Vagina (tissue), 2 donors: ENCODE data around the gene TRMT10B. TPM values are rescaled to one million over a fixed set of nuclear protein-coding genes. Genes with fewer than 3 reads are reported as not detected.
A peak's percentile ranks its signal among the peaks of the same experiment; 100 is the strongest.

ENCODE experiments used
- DNase-seq, 2 donors: peaks; one replicate each; pipeline ENCODE4 v3.0.0-alpha.2; 2017; ENCODE audit errors: extremely low spot score in 2 of 2
- H3K27ac ChIP-seq: fragments of 200-600 bp; sonication (generic); one replicate; pipeline ENCODE4 v1.5.1; 2019
- H3K27me3 ChIP-seq: fragments of 200-600 bp; sonication (generic); one replicate; pipeline ENCODE4 v1.5.1; 2019
- H3K36me3 ChIP-seq, 2 donors: fragments of 200-600 bp; sonication (generic); one replicate each; pipeline ENCODE4 v1.5.1; 2017 to 2019
- H3K4me1 ChIP-seq: fragments of 200-600 bp; sonication (generic); one replicate; pipeline ENCODE4 v1.5.1; 2019
- H3K4me3 ChIP-seq, 2 donors: fragments of 200-600 bp; sonication (generic); 1 replicate in 1 of 2; 2 replicates in 1 of 2; pipeline ENCODE4 v1.5.1; 2016 to 2019
- H3K9me3 ChIP-seq: fragments of 200-600 bp; sonication (generic); one replicate; pipeline ENCODE4 v1.5.1; 2019
- POLR2A ChIP-seq, 2 donors: fragments of 450-650 bp; IDR thresholded peaks; one replicate each; pipeline ENCODE4 v1.6.1; 2017; ENCODE audit warnings: antibody characterized with exemption in 2 of 2, mild to moderate bottlenecking in 2 of 2, moderate library complexity in 2 of 2
- POLR2AphosphoS5 ChIP-seq, 2 donors: sonication (generic); formaldehyde crosslinking; IDR thresholded peaks; one replicate each; pipeline ENCODE4 v1.9.0; 2017; ENCODE audit warnings: antibody characterized with exemption in 2 of 2, mild to moderate bottlenecking in 2 of 2, low read depth in 1 of 2; ENCODE audit not compliant: insufficient read depth in 1 of 2
- intact Hi-C: fragments of 100-400 bp; cut with DNase I; formaldehyde crosslinking; loops from one replicate; pipeline ENCODE4 v1.15.1; 2023
- total RNA-seq: library from RNA; depleted of rRNA; stranded (reverse); fragments of >200 nt; gene quantifications from one replicate; pipeline ENCODE4 v1.2.3, GENCODE V29; 2016
- TF ChIP-seq, protein P1 (sequence below), 3 experiments: fragments of 450-650 bp in 2 of 3; fragments of 200-600 bp in 1 of 3; sonication (generic) in 1 of 3; IDR thresholded peaks; one replicate each; pipeline ENCODE4 v1.5.1; 2017 to 2019; ENCODE audit warnings: antibody characterized with exemption in 3 of 3, mild to moderate bottlenecking in 2 of 3, moderate library complexity in 2 of 3

TRMT10B gene
- total RNA-seq, 1 donor from 2014 or later, result 4.7 TPM

DNA sequence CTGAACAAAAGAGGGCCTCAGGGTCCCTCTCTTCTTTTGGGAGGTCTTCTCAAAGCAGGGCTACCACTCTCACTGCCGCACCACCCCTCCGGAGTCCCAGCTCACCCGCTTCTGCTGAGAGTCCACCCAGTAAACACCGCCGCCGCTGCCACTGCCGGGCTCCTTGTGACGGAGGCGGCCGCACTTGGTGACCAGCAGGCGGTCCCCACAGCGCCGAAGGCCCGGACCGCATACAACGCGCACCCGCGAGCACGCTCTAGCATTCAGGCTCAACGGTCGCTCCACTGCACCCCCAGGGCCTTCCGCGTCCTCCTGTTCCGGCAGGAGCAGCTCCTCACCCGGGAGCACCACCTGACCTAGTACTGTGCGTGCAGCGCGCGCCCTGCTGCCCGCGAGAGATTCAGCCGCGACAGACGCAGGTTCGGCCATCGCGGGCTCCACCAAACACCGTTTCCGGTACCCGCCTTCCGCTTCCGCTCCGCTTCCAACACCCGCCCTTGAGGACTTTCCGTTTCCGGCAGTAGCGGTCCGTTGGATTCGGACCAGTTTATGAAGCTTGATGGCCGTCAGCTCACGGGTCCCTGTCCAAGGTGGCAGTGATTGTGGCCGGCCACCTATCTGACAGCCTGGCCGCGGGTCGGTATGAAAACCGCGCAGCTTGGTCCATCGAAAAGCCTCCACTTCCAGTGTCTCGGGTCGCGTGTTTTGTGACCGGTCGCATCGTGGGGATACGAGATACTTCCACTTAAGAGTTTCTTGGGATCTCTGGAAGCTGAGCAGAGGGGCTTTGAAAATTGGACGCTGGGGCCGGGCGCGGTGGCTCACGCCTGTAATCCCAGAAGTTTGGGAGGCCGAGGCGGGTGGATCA lies 31.2 kb downstream of the TRMT10B start, which contains the start of gene EXOSC3:
TSS of gene EXOSC3 (minus strand) at position 449 of the 868 bp plus-strand sequence. CDS start at position 429, 20 bp downstream.
- TF ChIP-seq, protein P1, sequence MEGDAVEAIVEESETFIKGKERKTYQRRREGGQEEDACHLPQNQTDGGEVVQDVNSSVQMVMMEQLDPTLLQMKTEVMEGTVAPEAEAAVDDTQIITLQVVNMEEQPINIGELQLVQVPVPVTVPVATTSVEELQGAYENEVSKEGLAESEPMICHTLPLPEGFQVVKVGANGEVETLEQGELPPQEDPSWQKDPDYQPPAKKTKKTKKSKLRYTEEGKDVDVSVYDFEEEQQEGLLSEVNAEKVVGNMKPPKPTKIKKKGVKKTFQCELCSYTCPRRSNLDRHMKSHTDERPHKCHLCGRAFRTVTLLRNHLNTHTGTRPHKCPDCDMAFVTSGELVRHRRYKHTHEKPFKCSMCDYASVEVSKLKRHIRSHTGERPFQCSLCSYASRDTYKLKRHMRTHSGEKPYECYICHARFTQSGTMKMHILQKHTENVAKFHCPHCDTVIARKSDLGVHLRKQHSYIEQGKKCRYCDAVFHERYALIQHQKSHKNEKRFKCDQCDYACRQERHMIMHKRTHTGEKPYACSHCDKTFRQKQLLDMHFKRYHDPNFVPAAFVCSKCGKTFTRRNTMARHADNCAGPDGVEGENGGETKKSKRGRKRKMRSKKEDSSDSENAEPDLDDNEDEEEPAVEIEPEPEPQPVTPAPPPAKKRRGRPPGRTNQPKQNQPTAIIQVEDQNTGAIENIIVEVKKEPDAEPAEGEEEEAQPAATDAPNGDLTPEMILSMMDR (IDR thresholded peaks at IDR 0.05), result no peak
- TF ChIP-seq POLR2AphosphoS5 (IDR thresholded peaks at IDR 0.05; ENCODE audit: insufficient read depth in 1 of 2, low read depth in 1 of 2), result peak; percentile 84 to 93
- peak within 1 kb of the TSS; percentile 77 for H3K27ac ChIP-seq
- peak within 1 kb of the TSS; percentile 89 to 96 for H3K4me3 ChIP-seq
- DNase-seq, result no peak
- intact Hi-C loops, result loop anchor here (10.0 kb wide), 1 partner anchor 120 kb away; the partner anchor contains the start of gene SLC25A51
- H3K36me3 ChIP-seq, result peaks cover 0 to 32% of the 10 kb centered on the region in 2 donors
- no peaks in the 10 kb centered on the region for H3K27me3 ChIP-seq
- no peaks in the 10 kb centered on the region for H3K9me3 ChIP-seq
- H3K4me1 ChIP-seq, result peaks cover 26% of the 10 kb centered on the region

- H3K27me3 ChIP-seq, result no peaks in the 10 kb centered on the region
- peaks cover 26% of the 10 kb centered on the region for H3K4me1 ChIP-seq
- intact Hi-C loops, result loop anchor here (10.0 kb wide), 1 partner anchor 118 kb away; the partner anchor contains the start of gene SLC25A51
- no peak for DNase-seq
- no peak for TF ChIP-seq POLR2AphosphoS5 (IDR thresholded peaks at IDR 0.05; ENCODE audit: insufficient read depth in 1 of 2, low read depth in 1 of 2)
- H3K4me3 ChIP-seq, result no peak overlapping the region
- H3K27ac ChIP-seq, result no peak overlapping the region
- peaks cover 0 to 12% of the 10 kb centered on the region in 2 donors for H3K36me3 ChIP-seq
- H3K9me3 ChIP-seq, result no peaks in the 10 kb centered on the region
These were observed 33.5 kb downstream of the TRMT10B start for GRCh38 chr9:37787059-37787458.

DNA sequence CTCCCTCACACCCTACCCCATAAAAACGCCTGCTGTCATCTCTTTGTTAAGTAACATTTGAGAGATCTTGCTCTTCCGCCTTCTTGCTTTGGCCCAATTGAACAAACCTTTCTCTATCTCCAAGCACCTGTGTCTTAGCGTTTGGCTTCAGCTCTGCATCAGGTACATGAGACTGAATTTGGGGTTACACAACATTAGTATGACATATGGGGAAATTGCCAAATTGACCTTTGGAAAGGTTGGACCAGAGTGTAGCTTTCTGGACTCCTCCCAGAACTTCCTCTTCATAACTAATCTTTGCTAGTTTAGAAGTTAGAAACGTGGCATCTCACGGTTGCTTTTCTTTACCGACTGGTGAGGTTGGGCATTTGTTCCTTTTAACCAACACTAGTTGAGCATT lies 34.7 kb downstream of the TRMT10B start:
- Histone ChIP-seq H3K4me3 (no peak overlapping the region), H3K9me3 (no peaks in the 10 kb centered on the region), H3K27ac (no peak overlapping the region), H3K4me1 (peaks cover 17% of the 10 kb centered on the region), H3K27me3 (no peaks in the 10 kb centered on the region), H3K36me3 (no peaks in the 10 kb centered on the region)
- TF ChIP-seq, protein P1 (IDR thresholded peaks at IDR 0.05), result no peak
- no peak for TF ChIP-seq POLR2AphosphoS5 (IDR thresholded peaks at IDR 0.05; ENCODE audit: insufficient read depth in 1 of 2, low read depth in 1 of 2)
- no peak for TF ChIP-seq POLR2A (IDR thresholded peaks at IDR 0.05)
- intact Hi-C loops, result loop anchor here (10.0 kb wide), 1 partner anchor 116 kb away; the partner anchor contains the start of gene SLC25A51
- DNase-seq, result no peak

DNA sequence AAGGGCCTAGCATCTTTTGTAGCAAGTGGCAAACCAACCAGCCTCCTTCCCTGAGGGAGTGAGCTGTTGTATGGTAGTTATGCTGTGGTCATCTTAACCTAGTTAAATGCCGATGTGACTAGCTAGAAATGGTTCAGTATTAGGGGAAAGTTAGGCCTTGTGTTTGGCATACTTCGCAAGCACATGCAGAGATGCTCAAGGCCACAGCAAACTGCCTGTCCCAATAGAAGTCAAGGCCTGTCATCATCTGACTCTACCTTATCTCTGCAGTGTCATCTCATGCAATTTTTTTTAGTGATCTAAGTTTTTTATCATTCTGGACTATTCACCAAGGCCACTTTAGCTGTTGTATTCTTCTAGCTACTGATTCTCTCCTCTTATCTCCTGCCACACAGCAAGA lies 36.5 kb downstream of the TRMT10B start:
- intact Hi-C loops, result no loop called here
- H3K4me1 ChIP-seq, result peaks cover 6% of the 10 kb centered on the region
- no peak for DNase-seq
- no peak overlapping the region for H3K4me3 ChIP-seq
- TF ChIP-seq POLR2A (IDR thresholded peaks at IDR 0.05) (no peak), POLR2AphosphoS5 (IDR thresholded peaks at IDR 0.05; ENCODE audit: insufficient read depth in 1 of 2, low read depth in 1 of 2) (no peak)
- TF ChIP-seq, protein P1 (IDR thresholded peaks at IDR 0.05), result no peak
- H3K9me3 ChIP-seq, result no peaks in the 10 kb centered on the region
- no peak overlapping the region for H3K27ac ChIP-seq
- no peaks in the 10 kb centered on the region for H3K36me3 ChIP-seq
- H3K27me3 ChIP-seq, result no peaks in the 10 kb centered on the region

DNA sequence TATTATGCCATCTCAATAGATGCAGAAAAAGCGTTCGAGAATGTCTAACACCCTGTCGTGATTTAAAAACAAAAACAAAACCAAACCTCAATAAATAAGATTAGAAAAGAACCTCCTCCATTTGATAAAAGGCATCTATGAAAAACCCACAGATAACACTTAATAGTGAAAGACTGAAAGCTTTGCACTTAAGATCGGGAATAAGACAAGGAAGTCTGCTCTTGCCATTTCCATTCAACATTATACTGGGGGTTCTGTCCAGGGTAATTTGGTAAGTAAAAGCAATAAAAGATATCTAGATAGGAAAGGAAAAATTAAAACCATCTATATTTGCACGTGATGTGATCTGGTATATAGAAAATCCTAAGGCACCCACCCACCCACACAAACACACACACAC lies 38.5 kb downstream of the TRMT10B start:
- intact Hi-C loops, result no loop called here
- TF ChIP-seq, protein P1 (IDR thresholded peaks at IDR 0.05), result no peak
- TF ChIP-seq POLR2A (IDR thresholded peaks at IDR 0.05) (no peak), POLR2AphosphoS5 (IDR thresholded peaks at IDR 0.05; ENCODE audit: insufficient read depth in 1 of 2, low read depth in 1 of 2) (no peak)
- Histone ChIP-seq H3K4me3 (no peak overlapping the region), H3K27ac (no peak overlapping the region), H3K4me1 (no peaks in the 10 kb centered on the region), H3K9me3 (no peaks in the 10 kb centered on the region), H3K36me3 (no peaks in the 10 kb centered on the region), H3K27me3 (no peaks in the 10 kb centered on the region)
- no peak for DNase-seq
